GM21737 (cell line): Measurements from ENCODE around the gene CCL18.
"Not testable (repeated sequence)": the region's sequence is repeated elsewhere in the genome, so short reads cannot be mapped to it uniquely, and the experiment has no call there.

Source experiments
- ATAC-seq: cut with Tn5 transposase; IDR thresholded peaks from one replicate; pipeline ENCODE4 v1.9.1; 2021; ENCODE audit warnings: mild to moderate bottlenecking, moderate library complexity; ENCODE audit not compliant: unreplicated experiment

The CCL18 gene

GRCh38 chr17:36099004-36099403, 34.9 kb downstream of the CCL18 start:
- ATAC-seq = not testable (repeated sequence)

GRCh38 chr17:36103401-36103975, 39.4 kb downstream of the CCL18 start, which contains the start of gene CCL4:
Gene CCL4 (plus strand): TSS chr17:36103827. CDS start chr17:36103906, 79 bp downstream.
- ATAC-seq = peak; percentile 80

- ATAC-seq = not testable (repeated sequence)
These were observed 40.2 kb downstream of the CCL18 start for GRCh38 chr17:36104246-36104645.

- no peak for ATAC-seq
These were observed 40.7 kb downstream of the CCL18 start for GRCh38 chr17:36104701-36105181.

GRCh38 chr17:36105781-36106492, 41.9 kb downstream of the CCL18 start:
- no peak for ATAC-seq

GRCh38 chr17:36106493-36106835, 42.4 kb downstream of the CCL18 start:
- no peak for ATAC-seq

GRCh38 chr17:36107660-36108059, 43.6 kb downstream of the CCL18 start:
- ATAC-seq = no peak

- ATAC-seq = not testable (repeated sequence)
These were observed 44.2 kb downstream of the CCL18 start for GRCh38 chr17:36108265-36108664.

GRCh38 chr17:36111068-36111490, 47.0 kb downstream of the CCL18 start:
- ATAC-seq = no peak

- no peak for ATAC-seq
These were observed 48.5 kb downstream of the CCL18 start for GRCh38 chr17:36112572-36112971.

GRCh38 chr17:36113131-36113530, 49.1 kb downstream of the CCL18 start:
- not testable (repeated sequence) for ATAC-seq

GRCh38 chr17:36114971-36115648, 51.0 kb downstream of the CCL18 start:
- not testable (repeated sequence) for ATAC-seq

GRCh38 chr17:36115649-36115977, 51.5 kb downstream of the CCL18 start:
- not testable (repeated sequence) for ATAC-seq

GRCh38 chr17:36117505-36118382, 53.7 kb downstream of the CCL18 start:
- ATAC-seq = no peak

- ATAC-seq = no peak
These were observed 54.6 kb downstream of the CCL18 start for GRCh38 chr17:36118477-36119353.

- ATAC-seq = no peak
These were observed 56.1 kb downstream of the CCL18 start for GRCh38 chr17:36120221-36120620.

- ATAC-seq = not testable (repeated sequence)
These were observed 57.0 kb downstream of the CCL18 start for GRCh38 chr17:36121099-36121498.
